ENCODE measurements around the gene ZNF862.

Gene ZNF862

GRCh38 chr7:149802966-149803365 is 35.2 kb upstream of the ZNF862 start:
- no peaks in the 10 kb centered on the region for H3F3A ChIP-seq (ENCODE audit: low read depth)
- H3K9ac ChIP-seq (ENCODE audit: low read depth, low read length, poor library complexity, severe bottlenecking) = no peak overlapping the region
- H3K9me2 ChIP-seq (replicated peaks; ENCODE audit: low read depth, low read length) = no peaks in the 10 kb centered on the region
- no peak overlapping the region for H3K4me3 ChIP-seq (ENCODE audit: low read length, poor library complexity, severe bottlenecking)
- H3K9me3 ChIP-seq (ENCODE audit: insufficient read depth, low read depth, low read length) = no peaks in the 10 kb centered on the region
- no peak for TF ChIP-seq EZH2phosphoT487 (IDR thresholded peaks at IDR 0.05; ENCODE audit: borderline replicate concordance)
- TF ChIP-seq CTCF (conservative IDR thresholded peaks at IDR 0.05; ENCODE audit: low read length) = no peak
- no peak overlapping the region for H3K4me2 ChIP-seq (ENCODE audit: low read depth, low read length, poor library complexity, severe bottlenecking)
- H2AFZ ChIP-seq (ENCODE audit: low read length) = no peak overlapping the region
- no peaks in the 10 kb centered on the region for H3K36me3 ChIP-seq (ENCODE audit: insufficient read depth, low read length)
- H3K4me1 ChIP-seq (ENCODE audit: insufficient read depth, low read length, poor library complexity, severe bottlenecking) = no peaks in the 10 kb centered on the region
- no peaks in the 10 kb centered on the region for H4K20me1 ChIP-seq (ENCODE audit: insufficient read depth, low read length, poor library complexity, severe bottlenecking)
- no peaks in the 10 kb centered on the region for H3K79me2 ChIP-seq (ENCODE audit: insufficient read depth, low read length)
- no peaks in the 10 kb centered on the region for H3K27me3 ChIP-seq (ENCODE audit: insufficient read depth, low read length, poor library complexity, severe bottlenecking)

GRCh38 chr7:149803551-149804074 is 34.6 kb upstream of the ZNF862 start:
- Histone ChIP-seq H2AFZ (ENCODE audit: low read length) (no peak overlapping the region), H3K27me3 (ENCODE audit: insufficient read depth, low read length, poor library complexity, severe bottlenecking) (no peaks in the 10 kb centered on the region), H4K20me1 (ENCODE audit: insufficient read depth, low read length, poor library complexity, severe bottlenecking) (no peaks in the 10 kb centered on the region), H3K4me1 (ENCODE audit: insufficient read depth, low read length, poor library complexity, severe bottlenecking) (no peaks in the 10 kb centered on the region), H3F3A (ENCODE audit: low read depth) (no peaks in the 10 kb centered on the region), H3K4me2 (ENCODE audit: low read depth, low read length, poor library complexity, severe bottlenecking) (no peak overlapping the region), H3K9me3 (ENCODE audit: insufficient read depth, low read depth, low read length) (no peaks in the 10 kb centered on the region), H3K9me2 (replicated peaks; ENCODE audit: low read depth, low read length) (no peaks in the 10 kb centered on the region), H3K4me3 (ENCODE audit: low read length, poor library complexity, severe bottlenecking) (no peak overlapping the region), H3K9ac (ENCODE audit: low read depth, low read length, poor library complexity, severe bottlenecking) (no peak overlapping the region), H3K36me3 (ENCODE audit: insufficient read depth, low read length) (no peaks in the 10 kb centered on the region), H3K79me2 (ENCODE audit: insufficient read depth, low read length) (no peaks in the 10 kb centered on the region)
- TF ChIP-seq EZH2phosphoT487 (IDR thresholded peaks at IDR 0.05; ENCODE audit: borderline replicate concordance) = no peak
- TF ChIP-seq CTCF (conservative IDR thresholded peaks at IDR 0.05; ENCODE audit: low read length) = no peak

GRCh38 chr7:149804106-149804505 is 34.1 kb upstream of the ZNF862 start:
- no peak overlapping the region for H3K9ac ChIP-seq (ENCODE audit: low read depth, low read length, poor library complexity, severe bottlenecking)
- H3F3A ChIP-seq (ENCODE audit: low read depth) = no peaks in the 10 kb centered on the region
- H4K20me1 ChIP-seq (ENCODE audit: insufficient read depth, low read length, poor library complexity, severe bottlenecking) = no peaks in the 10 kb centered on the region
- no peaks in the 10 kb centered on the region for H3K9me2 ChIP-seq (replicated peaks; ENCODE audit: low read depth, low read length)
- H3K36me3 ChIP-seq (ENCODE audit: insufficient read depth, low read length) = no peaks in the 10 kb centered on the region
- H3K4me2 ChIP-seq (ENCODE audit: low read depth, low read length, poor library complexity, severe bottlenecking) = no peak overlapping the region
- H3K79me2 ChIP-seq (ENCODE audit: insufficient read depth, low read length) = no peaks in the 10 kb centered on the region
- no peak overlapping the region for H2AFZ ChIP-seq (ENCODE audit: low read length)
- H3K27me3 ChIP-seq (ENCODE audit: insufficient read depth, low read length, poor library complexity, severe bottlenecking) = no peaks in the 10 kb centered on the region
- H3K4me3 ChIP-seq (ENCODE audit: low read length, poor library complexity, severe bottlenecking) = no peak overlapping the region
- H3K9me3 ChIP-seq (ENCODE audit: insufficient read depth, low read depth, low read length) = no peaks in the 10 kb centered on the region
- TF ChIP-seq EZH2phosphoT487 (IDR thresholded peaks at IDR 0.05; ENCODE audit: borderline replicate concordance) = no peak
- TF ChIP-seq CTCF (conservative IDR thresholded peaks at IDR 0.05; ENCODE audit: low read length) = no peak
- no peaks in the 10 kb centered on the region for H3K4me1 ChIP-seq (ENCODE audit: insufficient read depth, low read length, poor library complexity, severe bottlenecking)
